ENCODE data around the gene MXRA7.

GRCh38 chr17:76638263-76638662, 72.5 kb downstream of the MXRA7 start:
- TF ChIP-seq CTCF (IDR thresholded peaks at IDR 0.05) (no peak), POLR2A (IDR thresholded peaks at IDR 0.05) (no peak), POLR2AphosphoS5 (IDR thresholded peaks at IDR 0.05) (no peak), EP300 (IDR thresholded peaks at IDR 0.05) (no peak)

All from stomach (tissue), 4 donors.